Stimulated activated CD8-positive, alpha-beta memory T cell treated with anti-CD3 and anti-CD28 coated beads, Interleukin-4, amount 100 ng/mL, for 4 hours (primary cell): Measurements from ENCODE around the gene ARAP3.

ENCODE experiments used
- DNase-seq, 2 donors: peaks; one replicate each; pipeline ENCODE4 v3.0.0-alpha.2; 2020; ENCODE audit warnings: low read depth in 2 of 2, low spot score in 1 of 2

Gene ARAP3

DNA sequence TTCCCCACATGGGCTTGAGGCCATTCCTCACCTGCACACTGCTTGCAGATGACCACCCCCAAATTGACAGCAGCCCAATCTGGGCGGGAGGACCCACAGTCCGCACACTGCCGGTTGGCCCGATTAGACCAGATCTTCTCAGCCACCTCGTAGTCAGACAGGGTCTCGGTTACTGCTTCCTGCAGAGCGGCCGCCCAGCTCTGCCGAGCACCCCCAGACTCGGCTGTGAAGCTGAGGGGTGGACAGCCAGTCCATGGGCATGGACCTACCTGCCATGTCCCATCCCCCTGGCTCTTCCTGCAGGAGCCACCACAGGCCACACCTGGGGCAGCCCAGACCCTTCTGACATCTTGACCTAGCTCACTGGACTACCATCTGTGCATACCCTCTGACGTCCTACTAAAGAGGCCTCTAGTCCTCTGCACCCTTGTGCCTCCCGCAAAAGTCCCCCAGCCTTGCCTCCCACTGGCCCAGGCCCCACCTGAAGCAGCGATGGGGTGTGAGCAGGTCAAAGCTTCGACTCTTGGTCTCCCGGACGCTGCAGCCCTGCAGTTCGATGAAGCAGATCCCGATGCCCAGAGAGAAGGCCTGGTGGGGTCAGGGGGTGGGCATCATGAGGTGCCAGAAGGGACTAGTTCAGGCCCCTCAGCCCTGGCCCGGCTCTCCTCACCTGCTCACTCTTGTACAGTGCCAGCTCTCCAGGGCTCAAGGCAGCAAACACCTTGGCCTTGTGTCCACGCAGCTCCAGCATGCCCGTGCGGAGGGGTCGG is 9.8 kb downstream of the ARAP3 start:
- no peak for DNase-seq

DNA sequence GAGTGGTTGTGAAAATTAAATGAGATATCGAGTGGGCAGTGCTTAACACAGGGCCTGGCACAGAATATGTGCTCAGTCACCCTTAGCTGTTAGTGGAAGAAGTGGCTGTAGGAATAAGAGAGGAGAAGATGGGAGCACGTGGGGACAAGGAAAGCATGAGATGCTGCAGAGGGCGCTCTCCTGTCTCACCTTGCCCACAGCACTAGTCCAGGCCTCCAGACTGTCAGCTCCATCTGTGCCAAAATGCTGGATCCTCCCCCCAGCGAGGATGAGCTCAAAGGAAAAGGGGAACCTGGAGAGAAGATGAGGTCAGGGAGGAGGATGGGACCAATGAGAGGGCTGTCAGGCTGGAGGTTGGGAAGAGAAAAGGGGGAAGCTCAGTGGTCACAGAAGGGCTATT is 12.5 kb downstream of the ARAP3 start:
- no peak for DNase-seq

DNA sequence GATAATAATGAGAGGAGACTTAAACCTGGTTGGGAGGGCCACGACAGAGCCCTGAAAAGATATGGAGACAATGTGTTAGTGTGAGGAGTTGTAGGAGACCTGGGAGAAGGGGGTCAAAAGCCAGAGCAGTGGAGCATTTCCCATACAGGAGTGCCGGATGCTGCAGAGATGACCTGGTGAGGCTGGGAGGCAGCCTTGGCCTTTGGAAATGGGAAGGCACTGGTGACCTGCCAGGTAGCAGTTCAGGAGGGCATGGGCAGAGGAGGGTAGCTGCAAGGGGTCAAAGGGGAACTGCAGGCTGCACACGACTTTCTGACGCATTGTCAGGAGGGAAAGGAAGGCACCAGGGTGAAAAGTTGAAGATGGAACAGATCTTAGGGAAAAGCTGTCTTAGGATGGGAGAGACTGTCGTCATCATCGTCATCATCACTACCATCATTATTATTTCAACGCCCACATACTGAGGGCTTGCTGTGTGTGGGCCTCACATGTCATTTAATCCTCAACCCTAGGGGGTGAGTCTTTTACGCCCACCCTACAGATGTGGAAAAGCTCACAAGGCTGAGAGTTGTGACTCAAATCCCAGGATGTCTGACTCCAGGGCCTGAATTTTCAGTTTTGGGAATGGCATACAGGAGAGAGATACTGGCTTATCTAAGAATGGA is 13.3 kb downstream of the ARAP3 start:
- DNase-seq = no peak

DNA sequence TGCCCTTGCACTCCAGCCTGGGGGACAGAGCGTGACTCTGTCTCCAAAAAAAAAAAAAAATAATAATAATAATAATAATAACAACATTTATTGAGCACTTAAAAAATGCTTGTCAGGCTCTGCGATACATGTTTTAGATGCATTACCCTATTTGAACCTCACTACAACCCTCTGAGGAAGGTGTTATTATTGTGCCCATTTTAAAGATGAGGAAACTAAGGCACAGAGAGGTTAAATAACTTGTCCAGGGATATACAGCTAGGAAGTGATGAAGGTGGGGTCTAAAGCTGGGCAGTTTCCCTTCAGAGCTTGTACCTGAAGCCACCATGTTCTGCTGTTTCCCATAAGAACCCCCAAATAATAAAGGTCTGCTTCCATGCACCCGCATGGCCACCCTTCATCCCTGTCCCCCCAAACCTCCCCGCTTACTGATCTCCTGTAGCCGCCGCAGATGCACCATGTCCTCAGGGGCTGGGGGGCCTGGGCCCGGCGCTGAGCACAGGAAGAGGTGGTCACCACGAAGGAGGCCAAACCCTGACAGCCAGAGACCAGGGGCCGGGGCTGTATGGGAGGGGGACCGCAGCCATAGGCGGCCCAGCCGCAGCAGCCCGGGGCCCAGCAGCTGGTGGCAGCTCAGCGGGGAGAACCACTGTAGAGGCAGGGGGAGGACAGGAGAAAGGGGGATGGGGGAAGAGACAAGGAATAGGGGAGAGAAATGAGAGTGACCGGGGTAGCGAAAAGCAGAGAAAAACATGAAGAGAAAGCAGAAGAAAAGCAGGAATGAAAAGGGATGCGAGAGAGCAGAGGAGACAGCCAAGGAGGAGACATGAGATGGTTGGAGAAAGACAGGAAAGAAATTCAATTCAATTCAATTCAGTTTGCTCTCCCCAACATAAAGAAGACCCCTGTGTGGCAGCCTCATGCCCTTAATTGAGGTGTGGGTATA is 15.8 kb downstream of the ARAP3 start:
- DNase-seq = no peak

DNA sequence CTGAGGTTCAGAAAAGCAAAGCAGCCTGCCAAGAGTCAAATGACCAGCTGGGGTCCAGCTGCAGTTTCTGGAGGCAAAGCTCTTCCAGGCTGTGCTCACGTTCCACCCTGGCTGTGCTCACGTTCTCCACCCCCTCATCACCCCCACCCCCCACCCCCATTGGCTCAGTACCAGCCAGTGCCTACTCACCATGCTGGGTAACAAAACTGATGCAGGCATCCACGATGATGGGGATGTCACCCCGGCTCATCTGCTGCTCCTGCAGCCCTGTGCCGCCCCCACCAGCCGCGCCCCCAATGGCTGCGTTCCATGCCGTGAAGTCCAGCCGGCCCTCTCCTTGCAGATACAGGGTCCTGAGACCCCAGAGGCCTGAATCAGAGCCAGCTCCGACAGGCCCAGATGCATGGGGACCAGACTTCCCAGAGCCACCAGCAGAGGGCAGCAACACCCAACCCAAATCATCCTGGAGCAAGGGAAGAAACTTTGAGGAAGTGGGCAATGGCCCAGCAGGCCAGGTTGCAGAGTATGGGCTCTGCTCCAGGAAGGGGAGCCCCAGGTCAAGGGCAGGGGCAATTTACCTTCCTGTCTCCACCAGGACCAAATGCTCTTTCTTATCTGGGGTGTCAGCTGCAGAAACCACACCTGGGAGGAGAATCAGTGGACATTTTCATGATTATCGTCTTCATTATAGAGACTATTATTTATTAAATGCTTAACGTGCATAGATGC is 17.1 kb downstream of the ARAP3 start:
- peak; percentile 43 to 54 for DNase-seq

DNA sequence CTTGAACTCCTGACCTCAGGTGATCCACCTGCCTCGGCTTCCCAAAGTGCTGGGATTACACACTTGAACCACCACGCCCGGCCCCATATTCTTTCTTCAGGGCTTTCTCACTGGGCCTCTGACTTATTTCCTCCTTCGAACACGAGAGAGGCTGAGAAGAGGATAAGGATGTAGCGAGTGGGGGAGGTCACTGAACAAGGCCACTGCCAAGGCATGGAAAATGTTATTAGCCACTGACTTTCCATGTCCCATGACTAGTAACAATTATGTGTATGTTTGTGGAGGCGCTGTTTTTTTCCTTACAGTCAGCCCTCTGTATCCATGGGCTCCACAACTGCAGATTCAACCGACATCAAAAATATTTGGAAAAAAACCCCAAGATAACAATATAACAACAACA is 18.5 kb downstream of the ARAP3 start:
- DNase-seq = no peak

DNA sequence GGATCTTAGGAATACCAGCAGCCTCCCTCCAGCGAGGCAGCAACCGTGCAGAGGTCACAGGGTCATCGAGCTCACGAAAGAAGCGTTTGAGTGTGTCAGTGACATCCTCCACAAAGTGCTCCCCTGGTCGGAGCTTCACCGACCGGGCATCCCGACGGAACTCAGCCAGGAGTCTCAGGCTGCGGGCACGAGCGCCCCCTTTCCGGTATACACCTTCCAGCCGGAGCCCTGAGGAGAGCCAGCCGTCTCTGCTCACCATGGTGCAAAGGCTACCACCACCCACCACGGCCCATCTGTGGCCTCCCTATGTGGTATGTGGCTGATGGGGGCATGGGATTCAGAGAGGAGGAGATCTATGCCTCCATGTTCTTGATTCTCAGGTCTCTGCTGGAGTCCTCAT is 20.0 kb downstream of the ARAP3 start:
- no peak for DNase-seq

DNA sequence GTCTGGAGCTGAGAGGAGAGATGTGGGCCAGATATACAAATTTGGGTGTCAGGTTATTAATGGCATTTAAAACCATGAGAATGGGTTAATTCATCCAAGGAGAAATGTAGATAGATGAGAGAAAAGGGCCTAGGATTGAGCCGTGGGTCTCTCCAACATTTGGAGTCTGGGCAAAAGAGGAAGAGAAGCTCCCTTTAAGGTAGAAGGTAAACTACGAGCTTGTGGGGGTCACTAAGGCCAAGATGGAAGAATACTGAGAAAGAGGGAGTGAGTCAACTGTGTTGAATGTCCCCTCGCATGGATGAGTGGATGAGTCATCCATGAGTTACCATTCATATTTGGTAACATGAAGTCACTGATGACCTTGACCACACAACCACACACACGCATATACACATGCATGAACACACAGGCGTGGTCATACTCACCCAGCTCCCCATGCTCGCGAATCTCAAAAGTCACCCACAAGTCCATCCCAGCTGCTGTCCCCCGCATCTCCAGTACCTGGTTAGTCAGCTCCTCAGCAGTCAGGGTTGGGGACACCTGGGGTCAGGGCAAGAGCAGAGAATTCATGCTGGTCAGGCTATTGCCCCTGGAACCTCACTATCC is 24.0 kb downstream of the ARAP3 start:
- no peak for DNase-seq

DNA sequence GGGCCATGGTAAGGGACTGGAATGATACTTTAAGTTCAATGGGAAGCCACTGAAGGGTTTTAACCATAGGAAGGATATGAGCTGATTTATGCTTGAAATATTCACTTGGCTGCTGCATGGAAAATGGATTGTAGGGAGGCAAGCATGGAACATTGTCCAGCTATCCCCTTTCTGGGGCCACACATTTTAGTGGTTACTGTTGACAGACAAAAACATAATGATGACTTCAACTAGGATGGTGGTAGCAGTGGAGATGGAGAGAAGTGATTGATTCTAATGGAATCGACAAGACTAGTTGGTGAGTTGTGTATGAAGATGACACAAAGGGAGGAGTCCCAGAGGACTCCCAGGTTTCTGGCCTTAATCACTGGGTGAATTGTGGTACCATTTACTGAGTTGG is 24.6 kb downstream of the ARAP3 start:
- no peak for DNase-seq

DNA sequence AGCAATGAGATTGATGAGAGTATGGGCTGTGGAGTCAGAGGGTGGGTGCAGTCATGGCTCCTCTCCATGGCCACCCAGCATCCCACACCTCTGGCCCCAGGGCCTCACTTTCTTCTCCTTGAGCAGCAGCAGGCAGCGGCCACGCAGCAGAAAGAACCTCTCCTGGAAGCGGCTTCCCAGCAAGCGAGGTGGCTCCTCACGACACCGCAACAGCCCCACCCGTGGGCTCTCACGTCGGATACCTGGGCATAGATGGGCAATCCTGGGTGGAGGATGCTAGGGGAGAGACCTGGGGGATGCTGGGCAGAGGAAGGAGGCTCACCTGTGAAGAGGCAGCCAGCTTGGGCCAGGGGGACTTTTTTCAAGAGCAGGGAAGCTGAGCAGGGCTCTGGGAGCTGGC is 25.6 kb downstream of the ARAP3 start:
- DNase-seq = no peak

DNA sequence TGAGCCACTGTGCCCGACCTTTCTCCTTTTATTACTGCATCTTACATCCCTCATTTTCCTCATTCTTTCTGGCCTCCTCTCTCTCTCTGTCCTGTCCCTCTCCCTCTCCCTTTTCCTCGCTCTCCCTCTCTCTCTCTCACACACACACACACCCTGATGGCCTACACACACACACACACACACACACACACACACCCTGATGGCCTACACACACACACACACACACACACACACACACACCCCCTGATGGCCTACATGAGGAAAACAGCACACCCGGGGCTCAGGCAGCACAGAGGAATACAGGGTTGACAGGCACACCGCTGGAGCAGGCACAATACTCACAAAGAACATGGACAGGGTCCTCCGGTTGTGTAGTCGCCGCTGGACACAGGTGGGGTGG is 27.0 kb downstream of the ARAP3 start:
- DNase-seq = no peak

DNA sequence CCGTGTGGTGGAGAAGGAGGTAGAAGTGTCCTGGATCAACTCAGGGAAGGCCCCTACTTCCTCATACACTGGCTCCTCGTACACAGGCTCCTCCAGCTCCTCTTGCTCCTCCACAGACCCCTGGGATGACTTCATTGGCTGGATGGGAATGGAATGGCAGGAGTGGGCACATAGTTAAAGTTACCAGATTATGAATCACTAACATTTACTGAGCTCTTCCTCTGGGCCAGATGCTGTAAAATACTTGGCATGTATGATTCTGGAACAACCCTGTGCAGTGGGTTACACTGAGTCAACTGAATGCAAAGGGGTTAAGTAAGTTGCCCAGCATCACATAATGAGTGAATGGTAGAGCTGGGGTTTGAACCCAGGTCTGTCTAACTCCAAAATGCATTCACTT is 27.7 kb downstream of the ARAP3 start:
- no peak for DNase-seq

DNA sequence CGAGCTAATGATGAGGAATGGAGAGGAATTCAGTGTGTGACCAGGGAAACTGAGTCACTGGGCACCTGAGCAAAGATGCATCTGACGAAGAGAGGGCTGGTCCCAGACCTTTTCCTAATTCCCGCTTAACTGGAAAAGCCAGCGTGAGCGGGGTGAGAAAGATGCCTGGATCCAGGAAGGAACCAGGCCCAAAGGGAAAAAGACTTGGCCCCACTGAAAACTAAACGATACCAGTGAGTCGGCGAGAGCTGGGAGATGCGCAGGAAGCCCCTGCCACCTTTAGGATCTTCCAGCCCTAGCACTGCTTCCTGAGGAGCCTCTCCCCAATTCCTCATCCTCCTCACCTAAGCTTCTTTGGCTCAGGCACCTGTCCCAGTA is 30.3 kb downstream of the ARAP3 start:
- DNase-seq = no peak

DNA sequence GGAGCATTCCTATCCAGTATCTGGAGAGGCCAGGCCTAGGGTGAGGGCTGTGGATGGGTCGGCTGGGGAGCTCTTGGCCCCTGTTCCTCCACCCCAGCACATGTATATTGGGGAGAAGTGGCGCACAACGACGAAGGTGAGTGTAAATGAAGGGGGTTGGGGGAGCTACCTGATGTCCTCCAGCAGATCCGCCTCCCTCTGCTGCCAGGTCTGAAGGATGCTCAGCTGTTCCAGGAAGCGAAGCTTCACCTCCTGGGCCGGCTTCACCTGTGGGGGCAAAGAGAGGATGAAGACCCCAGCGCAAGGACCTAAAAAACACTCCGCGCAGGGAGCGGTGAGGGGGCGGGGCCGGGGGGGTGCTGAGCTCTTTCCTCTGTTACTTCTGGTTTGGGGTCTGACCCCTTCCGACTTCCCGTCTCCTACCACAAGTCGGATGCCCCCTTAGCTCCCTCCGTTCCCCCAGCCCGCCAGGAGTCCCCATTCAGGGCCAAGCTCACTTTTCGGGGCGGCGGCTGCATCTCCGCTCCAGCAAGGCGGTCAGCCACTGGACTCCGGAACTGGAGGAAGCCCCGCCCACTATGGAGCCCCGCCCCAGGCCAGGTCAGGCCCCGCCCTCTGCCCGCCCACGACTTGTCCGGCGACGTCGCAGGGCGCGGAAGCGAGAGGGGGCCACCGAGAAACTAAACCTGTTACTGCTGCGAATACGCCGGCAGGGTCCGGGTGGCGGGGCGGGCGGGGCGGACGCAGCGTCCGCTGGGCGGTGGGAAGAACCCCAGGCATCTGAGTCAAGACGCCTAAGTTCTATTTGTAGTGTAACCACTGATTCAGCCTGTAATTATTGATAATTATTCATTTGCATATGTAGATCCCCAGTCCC is 30.9 kb downstream of the ARAP3 start, which contains the start of gene FCHSD1:
Gene FCHSD1 (minus strand): TSS at position 568 of the 877 bp plus-strand sequence. CDS start 50 bp downstream, at position 518.
- DNase-seq = peak; percentile 68 to 72

DNA sequence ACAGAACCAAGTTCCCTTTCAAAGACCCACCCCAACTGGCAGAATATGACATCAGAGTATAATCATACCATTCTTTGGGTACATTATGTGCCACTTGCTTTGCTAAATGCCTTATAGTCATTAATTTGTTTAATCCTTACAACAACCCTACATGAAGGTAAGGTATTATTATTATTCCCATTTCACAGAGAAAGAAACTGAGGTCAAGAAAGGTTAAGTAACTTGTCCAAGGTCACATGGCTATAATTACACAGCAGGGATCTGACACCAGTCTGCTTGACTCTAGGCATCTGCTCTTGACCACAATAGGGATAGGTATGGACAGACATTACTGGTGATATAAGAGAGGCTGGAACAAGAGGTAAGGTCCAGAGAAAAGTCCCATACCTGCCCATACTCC is 32.1 kb downstream of the ARAP3 start:
- DNase-seq = no peak

DNA sequence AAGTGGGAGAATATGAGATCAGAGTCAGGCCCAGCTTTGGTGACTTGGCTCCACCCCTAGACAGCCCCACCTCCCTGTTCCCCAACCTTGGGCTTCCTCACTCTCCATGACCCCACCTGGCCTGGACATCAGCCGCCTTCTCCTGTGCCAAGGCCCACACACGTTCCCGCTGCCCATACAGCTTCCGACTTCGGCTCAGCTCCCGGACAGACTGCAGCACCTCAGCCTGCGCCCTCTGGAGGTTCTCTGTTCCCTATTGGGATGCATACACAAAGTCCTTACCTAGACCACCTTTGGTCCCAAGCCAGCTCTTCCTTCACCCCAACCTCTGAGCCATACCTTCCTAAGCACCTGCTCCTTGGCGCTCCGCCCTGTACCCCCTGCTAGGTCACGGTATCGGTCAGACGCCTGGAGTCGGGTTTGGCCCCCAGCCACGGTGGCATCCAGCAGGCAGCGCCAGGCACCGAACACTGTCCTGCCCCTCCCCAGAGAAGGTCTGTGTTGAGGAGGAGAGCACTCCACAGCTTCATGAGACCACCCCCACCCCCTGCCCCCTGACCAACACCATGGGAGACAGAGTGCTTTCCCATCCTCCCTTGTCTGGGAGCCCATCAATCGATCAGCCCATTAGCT is 32.9 kb downstream of the ARAP3 start:
- no peak for DNase-seq

DNA sequence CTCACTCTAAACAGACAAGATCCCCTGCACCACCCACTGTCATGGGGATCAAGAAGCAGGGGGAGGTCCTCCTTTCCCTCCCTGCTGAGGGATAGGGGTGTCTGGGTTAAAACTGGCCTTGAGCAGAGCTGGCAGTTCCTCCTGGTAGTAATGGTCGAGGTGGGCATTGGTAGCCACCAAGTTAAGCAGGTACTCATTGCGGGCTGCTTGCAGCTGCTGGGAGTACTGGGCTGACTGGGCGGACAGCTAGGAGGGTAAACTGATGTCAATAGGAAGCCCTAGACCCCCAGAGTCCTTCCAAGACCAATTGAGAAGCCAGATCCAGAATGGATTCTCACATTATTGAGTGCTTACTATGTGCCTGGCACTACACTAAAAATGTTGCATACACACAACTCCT is 34.2 kb downstream of the ARAP3 start:
- no peak for DNase-seq

DNA sequence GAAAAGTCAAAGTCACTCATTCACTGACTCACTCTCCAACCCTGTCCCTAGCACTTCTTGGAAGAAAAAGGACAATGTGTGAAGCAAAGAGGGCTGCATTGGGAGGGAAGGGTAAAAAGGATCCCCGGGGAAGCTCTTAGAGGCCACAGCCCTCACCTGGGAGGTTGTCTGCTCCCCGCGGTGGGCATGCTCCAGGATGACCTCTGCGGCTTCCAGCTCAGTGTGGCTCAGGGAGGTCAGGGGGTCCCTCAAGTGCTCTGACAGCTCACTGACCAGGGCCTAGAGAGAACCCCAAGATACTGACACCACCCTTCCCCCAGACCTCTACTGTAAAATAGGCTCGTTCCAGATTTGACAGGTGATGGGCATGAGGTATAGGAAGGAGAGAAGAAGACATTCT is 34.8 kb downstream of the ARAP3 start:
- no peak for DNase-seq

DNA sequence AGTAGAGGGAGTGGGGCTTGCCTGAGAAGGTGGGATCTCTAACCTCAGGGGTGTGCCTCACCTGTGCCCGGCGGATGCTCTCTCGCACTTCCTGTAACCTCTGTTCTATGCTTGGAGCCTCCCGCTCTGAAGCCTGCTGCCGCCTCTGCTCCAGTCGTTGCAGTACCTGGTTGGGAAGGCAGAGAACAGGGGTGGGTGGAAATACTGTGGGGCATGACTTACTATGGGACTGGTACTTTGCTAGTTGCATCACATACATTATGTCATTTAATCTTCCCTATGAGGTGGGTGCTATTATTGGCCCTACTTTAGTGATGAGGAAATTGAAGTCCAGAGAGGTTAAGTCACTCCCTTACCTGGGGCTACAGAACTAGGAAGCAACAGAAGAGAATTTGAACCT is 36.0 kb downstream of the ARAP3 start:
- DNase-seq = no peak
